ENCODE data around the gene CSTF3. TPM values are rescaled to one million over a fixed set of nuclear protein-coding genes. Genes with fewer than 3 reads are reported as not detected.

CSTF3 gene
- 28.5 TPM for total RNA-seq
- polyA plus RNA-seq (ENCODE audit: insufficient read depth, low read depth, low replicate concordance) = 26.1 TPM
- long read RNA-seq, donor 1, transcript CSTF3-202 (2 exons, 715 nt) = minor isoform, 10 of 24 reads
- long read RNA-seq, donor 1, transcript CSTF3-203 (3 exons, 1,132 nt) = major isoform, 11 of 24 reads
- long read RNA-seq, donor 1, partial matches to known transcripts = 0 of 24 reads
- long read RNA-seq, donor 1, other reads (novel, unspliced or antisense) = 0 of 24 reads
- long read RNA-seq, donor 2, transcript CSTF3-203 (3 exons, 1,132 nt) = major isoform, 16 of 32 reads
- long read RNA-seq, donor 2, transcript CSTF3-202 (2 exons, 715 nt) = minor isoform, 14 of 32 reads
- long read RNA-seq, donor 2, partial matches to known transcripts = 0 of 32 reads
- long read RNA-seq, donor 2, other reads (novel, unspliced or antisense) = 0 of 32 reads
- long read RNA-seq, donor 3, transcript CSTF3-202 (2 exons, 715 nt) = minor isoform, 18 of 47 reads
- long read RNA-seq, donor 3, transcript CSTF3-203 (3 exons, 1,132 nt) = major isoform, 25 of 47 reads
- long read RNA-seq, donor 3, partial matches to known transcripts = 0 of 47 reads
- long read RNA-seq, donor 3, other reads (novel, unspliced or antisense) = 0 of 47 reads
- long read RNA-seq, donor 4, transcript CSTF3-203 (3 exons, 1,132 nt) = major isoform, 16 of 28 reads
- long read RNA-seq, donor 4, transcript CSTF3-202 (2 exons, 715 nt) = minor isoform, 10 of 28 reads
- long read RNA-seq, donor 4, partial matches to known transcripts = 0 of 28 reads
- long read RNA-seq, donor 4, other reads (novel, unspliced or antisense) = 0 of 28 reads
- long read RNA-seq, donor 5, partial matches to known transcripts = 0 of 1 reads
- long read RNA-seq, donor 5, other reads (novel, unspliced or antisense) = 0 of 1 reads
- long read RNA-seq, donor 6, transcript CSTF3-202 (2 exons, 715 nt) = minor isoform, 13 of 72 reads
- long read RNA-seq, donor 6, transcript CSTF3-203 (3 exons, 1,132 nt) = major isoform, 52 of 72 reads
- long read RNA-seq, donor 6, transcript CSTF3-201 (21 exons, 2,797 nt) = minor isoform, 7 of 72 reads
- long read RNA-seq, donor 6, partial matches to known transcripts = 0 of 72 reads
- long read RNA-seq, donor 6, other reads (novel, unspliced or antisense) = 0 of 72 reads
- long read RNA-seq, donor 7, partial matches to known transcripts = 2 of 7 reads
- long read RNA-seq, donor 7, other reads (novel, unspliced or antisense) = 1 of 7 reads
- long read RNA-seq, donor 8, transcript CSTF3-203 (3 exons, 1,132 nt) = major isoform, 18 of 29 reads
- long read RNA-seq, donor 8, transcript CSTF3-202 (2 exons, 715 nt) = minor isoform, 10 of 29 reads
- long read RNA-seq, donor 8, partial matches to known transcripts = 0 of 29 reads
- long read RNA-seq, donor 8, other reads (novel, unspliced or antisense) = 0 of 29 reads
- long read RNA-seq, donor 9, transcript CSTF3-203 (3 exons, 1,132 nt) = major isoform, 8 of 13 reads
- long read RNA-seq, donor 9, partial matches to known transcripts = 0 of 13 reads
- long read RNA-seq, donor 9, other reads (novel, unspliced or antisense) = 0 of 13 reads
- long read RNA-seq, donor 10, transcript CSTF3-203 (3 exons, 1,132 nt) = minor isoform, 11 of 27 reads
- long read RNA-seq, donor 10, transcript CSTF3-202 (2 exons, 715 nt) = major isoform, 15 of 27 reads
- long read RNA-seq, donor 10, partial matches to known transcripts = 0 of 27 reads
- long read RNA-seq, donor 10, other reads (novel, unspliced or antisense) = 0 of 27 reads

- Histone ChIP-seq H3K36me3 (ENCODE audit: control insufficient read depth in 2 of 3, insufficient read depth in 3 of 3, low read length in 3 of 3) (no peaks in the 10 kb centered on the region), H3K9ac (ENCODE audit: low read length in 3 of 3) (peak within 1 kb of the TSS; percentile 75 to 93 (median 86)), H3K4me1 (ENCODE audit: control insufficient read depth in 2 of 3, insufficient read depth in 2 of 3, low read depth in 1 of 3, low read length in 3 of 3) (peaks cover 3 to 4% (median 4%) of the 10 kb centered on the region in 3 donors), H3K27ac (ENCODE audit: low read depth in 2 of 2, low read length in 2 of 2) (peak within 1 kb of the TSS; percentile 79 to 87), H3K27me3 (ENCODE audit: control insufficient read depth, insufficient read depth, low read length) (no peaks in the 10 kb centered on the region), H3K4me3 (ENCODE audit: low read length in 3 of 3) (peak within 1 kb of the TSS; percentile 93 to 100 (median 98)), H3K9me3 (ENCODE audit: control insufficient read depth in 2 of 3, insufficient read depth in 1 of 3, low read length in 3 of 3) (no peaks in the 10 kb centered on the region)
- TF ChIP-seq CTCF (IDR thresholded peaks at IDR 0.05; ENCODE audit: borderline replicate concordance, extremely low read depth, insufficient read depth) = peak; percentile 39
- FAIRE-seq (peak; percentile 97), DNase-seq (peak; percentile 100)
- intact Hi-C loops (cut with DNase I) = no loop called here
Observed at GRCh38 chr11:33161120-33162005, at the start of gene CSTF3. CSTF3 (minus strand) TSS chr11:33161480; CDS start chr11:33161325, 155 bp downstream.

GRCh38 chr11:33208150-33208549, 46.9 kb upstream of the CSTF3 start:
- no peak for TF ChIP-seq CTCF (IDR thresholded peaks at IDR 0.05; ENCODE audit: borderline replicate concordance, extremely low read depth, insufficient read depth)
- no peak for DNase-seq
- intact Hi-C loops (cut with DNase I) = no loop called here
- Histone ChIP-seq H3K27ac (ENCODE audit: low read depth in 2 of 2, low read length in 2 of 2) (no peak overlapping the region), H3K9me3 (ENCODE audit: control insufficient read depth in 2 of 3, insufficient read depth in 1 of 3, low read length in 3 of 3) (no peaks in the 10 kb centered on the region), H3K4me1 (ENCODE audit: control insufficient read depth in 2 of 3, insufficient read depth in 2 of 3, low read depth in 1 of 3, low read length in 3 of 3) (no peaks in the 10 kb centered on the region), H3K36me3 (ENCODE audit: control insufficient read depth in 2 of 3, insufficient read depth in 3 of 3, low read length in 3 of 3) (no peaks in the 10 kb centered on the region), H3K4me3 (ENCODE audit: low read length in 3 of 3) (no peak overlapping the region), H3K27me3 (ENCODE audit: control insufficient read depth, insufficient read depth, low read length) (no peaks in the 10 kb centered on the region), H3K9ac (ENCODE audit: low read length in 3 of 3) (no peak overlapping the region)
- no peak for FAIRE-seq
